ENCODE results near the gene LIPH.
"Not testable (repeated sequence)": the region's sequence is repeated elsewhere in the genome, so short reads cannot be mapped to it uniquely, and the experiment has no call there.

- TF ChIP-seq POLR2A (IDR thresholded peaks at IDR 0.05); CTCF (IDR thresholded peaks at IDR 0.05 in 8 of 11, conservative IDR thresholded peaks at IDR 0.05 in 3 of 11): not testable (repeated sequence)
Measured at GRCh38 chr3:185466123-185466522, 86.3 kb downstream of the LIPH start.
